Measurements from ENCODE around the gene HMG20A.

- TF ChIP-seq CTCF (IDR thresholded peaks at IDR 0.05) (no peak), ZFX (IDR thresholded peaks at IDR 0.05; ENCODE audit: borderline replicate concordance) (no peak)
These were observed 5.8 kb upstream of the HMG20A start for GRCh38 chr15:77414789-77415442.

Measured in 22Rv1 (cell line).